Measurements from ENCODE around the gene MTPN. TPM values are rescaled to one million over a fixed set of nuclear protein-coding genes. Genes with fewer than 3 reads are reported as not detected.
A peak's percentile ranks its signal among the peaks of the same experiment; 100 is the strongest.

MTPN gene
- total RNA-seq, 1 experiment from 2014 or later, result 191 TPM

DNA sequence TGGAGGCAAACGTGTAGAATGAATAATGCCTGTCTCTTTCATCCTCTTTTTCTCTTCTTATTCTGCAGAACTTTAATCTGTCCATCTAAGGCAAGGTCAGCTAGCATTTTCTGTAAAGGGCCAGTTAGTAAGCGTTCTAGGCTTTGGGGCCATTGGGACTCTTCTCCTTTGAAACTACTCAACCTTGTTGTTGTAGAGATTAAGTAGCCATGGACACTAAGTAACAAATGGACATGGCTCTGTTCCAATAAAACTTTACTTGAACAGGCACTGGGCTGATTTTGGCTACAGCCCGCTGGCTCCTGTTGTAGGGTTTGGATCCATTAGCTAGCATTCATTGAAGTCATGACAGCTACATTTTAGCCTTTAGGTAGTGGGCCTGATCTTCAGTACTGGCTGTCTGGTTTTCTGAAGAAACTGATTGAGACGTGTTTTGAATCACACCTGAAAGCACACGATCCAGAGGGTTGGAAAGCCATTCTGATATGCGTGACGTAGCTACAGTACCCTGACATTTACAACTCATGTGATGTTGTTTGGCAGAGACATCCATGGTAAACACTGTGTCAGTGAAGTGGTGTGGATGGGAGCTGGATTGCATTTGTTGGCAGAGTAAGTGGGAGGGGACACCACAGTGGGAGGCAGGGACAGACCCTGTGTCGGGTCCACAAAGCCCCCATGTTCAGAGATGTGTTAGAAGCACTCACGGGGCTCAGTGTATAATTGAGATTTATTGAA is 92.5 kb downstream of the MTPN start:
- DNase-seq (ENCODE audit: low read depth), result no peak

GRCh38 chr7:135879233-135879632 is 97.9 kb downstream of the MTPN start:
- DNase-seq (ENCODE audit: low read depth), result peak; percentile 50

GRCh38 chr7:135878284-135878683 is 98.9 kb downstream of the MTPN start:
- DNase-seq (ENCODE audit: low read depth), result no peak

GRCh38 chr7:135877805-135878204 is 99.4 kb downstream of the MTPN start:
- peak; percentile 78 for DNase-seq (ENCODE audit: low read depth)

Other genes with a start within 250 kb of the MTPN start
- not detected in 2 replicates for gene SLC13A4, start 249.2 kb downstream of the MTPN start, total RNA-seq (2014; rRNA removed; shearing (Covaris generic))
- gene FAM180A, start 228.5 kb downstream of the MTPN start, total RNA-seq (2014; rRNA removed; shearing (Covaris generic)), result 4.8 and 6.4 TPM in 2 replicates

Measured in RPMI7951 (cell line).